Activated gamma-delta T cell treated with Interleukin-2 at 50 U/mL for 16 hours (primary cell): ENCODE results near the gene GZF1.

Source experiments
- DNase-seq: peaks from one replicate; pipeline ENCODE4 v3.0.0-alpha.2; 2020

GZF1 gene

DNA sequence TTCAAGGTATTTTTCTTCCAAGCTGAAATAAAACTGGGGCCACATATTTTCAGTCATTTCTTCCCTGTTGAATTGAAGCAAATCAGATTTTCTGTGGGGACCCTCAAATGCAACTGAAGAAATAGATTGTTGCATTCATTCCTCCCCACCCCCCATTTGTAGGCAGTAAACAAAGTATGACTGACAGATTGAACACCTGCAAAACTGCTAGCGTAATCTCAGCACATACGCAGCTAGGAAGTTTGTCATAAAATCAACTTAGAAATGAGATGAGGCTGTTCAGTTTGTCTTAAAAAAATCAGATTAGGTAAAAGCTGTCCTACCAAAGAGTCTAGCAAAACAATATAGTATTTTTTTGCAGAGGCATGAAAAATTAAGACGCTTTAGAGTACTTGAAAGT, 8.9 kb downstream of the GZF1 start:
- DNase-seq = no peak

DNA sequence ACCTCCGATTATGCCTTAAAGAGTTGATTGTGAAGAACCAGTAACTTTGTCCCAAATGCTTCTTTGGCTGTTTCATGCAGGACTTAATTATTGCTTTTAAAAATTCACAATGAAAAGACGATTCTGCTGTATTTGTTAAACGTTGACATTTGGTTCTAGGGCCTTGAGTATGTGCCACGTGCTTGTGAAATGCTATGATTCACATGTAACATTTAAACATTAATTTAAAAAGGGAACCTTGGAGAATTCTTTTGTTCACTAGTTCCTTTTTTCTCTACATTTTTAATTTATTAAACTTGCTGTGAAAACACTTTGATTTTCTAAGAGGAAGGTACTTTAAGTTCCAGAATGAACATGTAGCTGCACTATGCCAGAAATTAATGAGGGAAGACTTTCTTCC, 9.5 kb downstream of the GZF1 start:
- no peak for DNase-seq

DNA sequence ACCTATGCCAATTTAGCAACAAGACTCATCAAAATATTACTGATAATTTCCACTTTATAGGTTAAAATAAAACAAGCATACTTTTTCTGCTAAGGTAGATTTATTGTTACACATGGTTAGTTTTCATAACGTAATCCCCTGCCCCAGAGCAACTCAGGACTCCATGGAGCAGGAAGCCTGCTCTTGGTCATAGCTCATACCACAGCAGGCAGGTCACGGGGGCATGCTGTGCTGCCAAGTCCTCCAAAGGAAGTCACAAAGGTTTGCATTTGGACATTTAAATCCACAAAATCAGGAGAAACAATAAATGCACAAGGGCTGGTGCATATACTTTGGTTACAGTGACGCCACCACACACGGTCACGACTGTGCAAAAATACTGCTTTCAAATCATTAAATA, 12.5 kb downstream of the GZF1 start:
- DNase-seq = no peak

DNA sequence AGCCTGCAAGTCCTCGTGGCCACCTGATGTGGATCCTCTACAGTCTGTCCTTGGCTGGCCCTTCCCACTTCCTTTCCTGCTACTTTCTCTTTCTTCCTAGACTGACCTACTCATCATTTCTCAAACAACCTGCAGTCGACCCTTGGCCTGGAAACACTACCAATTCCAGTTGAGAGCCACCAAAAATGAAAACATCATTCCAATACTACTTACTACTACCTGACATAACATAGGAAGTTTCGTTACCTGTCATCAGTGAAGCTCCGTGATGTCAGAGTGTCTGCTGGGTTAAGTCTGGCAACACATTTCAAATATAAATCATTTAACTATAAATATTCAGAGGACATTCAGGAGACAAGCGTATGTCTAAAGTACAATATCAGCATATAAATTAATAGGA, 13.8 kb downstream of the GZF1 start:
- no peak for DNase-seq

DNA sequence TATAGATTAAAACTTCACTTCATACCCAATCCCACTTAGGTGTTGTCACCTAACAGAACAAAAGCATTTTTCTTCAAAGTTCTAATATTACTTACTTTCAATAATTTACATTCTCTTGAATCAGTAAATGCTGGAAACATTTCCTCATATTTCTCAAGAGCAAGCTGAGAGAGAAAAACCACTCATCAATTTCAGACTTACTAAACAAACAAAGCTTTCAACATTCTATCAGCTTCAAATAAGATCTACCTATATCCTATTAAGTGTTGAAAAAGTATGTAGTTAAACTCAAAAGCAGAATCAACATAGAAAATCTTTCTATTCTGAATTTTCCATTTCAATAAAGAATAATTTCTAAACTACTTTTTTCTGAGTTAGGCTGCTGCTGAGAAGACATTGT, 17.8 kb downstream of the GZF1 start:
- DNase-seq = no peak

DNA sequence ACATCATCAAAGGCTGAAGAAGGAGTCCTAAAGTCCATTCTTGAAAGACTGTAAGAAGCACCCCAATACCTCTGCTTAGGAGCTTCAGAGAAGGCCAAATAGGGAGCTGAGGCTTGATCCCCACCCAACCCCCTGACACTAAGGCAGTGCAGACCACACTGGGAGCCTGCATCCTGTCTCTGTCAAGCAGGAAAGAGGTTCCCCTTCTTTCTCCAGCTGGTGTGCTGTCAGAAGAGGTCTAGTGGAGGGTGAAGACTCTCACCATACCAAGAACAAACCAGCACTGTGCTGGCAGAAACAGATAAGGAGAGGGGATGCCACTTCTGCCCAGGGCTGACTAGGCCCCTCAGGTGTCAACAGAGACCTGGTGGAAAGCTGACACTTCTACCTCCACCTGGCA, 19.9 kb downstream of the GZF1 start:
- no peak for DNase-seq

DNA sequence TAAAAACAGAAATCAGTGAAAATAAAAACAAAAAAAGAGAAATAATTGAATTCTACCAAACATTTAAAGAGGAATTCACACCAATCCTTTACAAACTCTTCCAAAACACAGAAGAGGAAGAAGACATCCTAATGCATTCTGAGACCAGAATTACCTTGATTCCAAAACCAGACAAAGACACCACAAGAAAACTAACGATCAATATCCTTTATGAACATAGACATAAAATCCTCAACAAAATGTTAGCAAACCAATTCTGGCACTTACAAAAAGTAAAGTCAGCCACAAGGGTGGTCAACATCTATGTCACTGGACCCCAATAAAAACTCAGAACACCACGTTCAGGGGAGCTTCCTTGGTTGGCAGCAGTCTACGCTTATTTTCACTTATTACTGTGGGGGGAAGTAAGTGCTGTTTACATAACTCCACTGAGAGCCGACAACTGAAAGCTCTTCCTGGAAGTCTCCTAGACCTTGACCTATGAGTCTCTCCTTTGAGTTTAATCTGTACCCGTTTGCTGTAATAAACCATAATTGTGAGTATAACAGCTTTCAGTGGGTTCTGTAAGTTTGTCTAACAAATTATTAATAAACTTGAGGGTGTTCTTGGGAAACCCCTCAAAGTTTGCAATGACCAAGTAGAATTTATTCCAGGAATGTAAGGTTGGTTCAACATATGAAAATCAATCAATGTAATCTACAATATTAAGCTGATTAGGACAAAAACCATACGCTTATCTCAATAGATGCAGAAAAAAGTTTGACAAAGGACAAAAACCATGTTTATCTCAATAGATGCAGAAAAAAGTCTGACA, 24.5 kb downstream of the GZF1 start:
- no peak for DNase-seq

DNA sequence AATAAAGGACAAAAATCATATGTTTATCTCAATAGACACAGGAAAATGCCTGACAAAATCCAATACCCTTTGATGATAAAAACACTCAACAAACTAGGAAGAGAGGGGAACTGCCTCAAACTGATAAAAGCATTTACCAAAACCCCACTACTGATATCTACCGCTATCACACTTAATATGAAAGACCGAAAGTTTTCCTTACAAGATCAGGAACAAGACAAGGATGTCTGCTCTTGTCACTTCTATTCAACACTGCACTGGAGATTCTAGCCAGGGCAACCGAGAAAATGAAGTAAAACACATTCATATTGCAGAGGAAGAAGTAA, 25.1 kb downstream of the GZF1 start:
- DNase-seq = no peak

DNA sequence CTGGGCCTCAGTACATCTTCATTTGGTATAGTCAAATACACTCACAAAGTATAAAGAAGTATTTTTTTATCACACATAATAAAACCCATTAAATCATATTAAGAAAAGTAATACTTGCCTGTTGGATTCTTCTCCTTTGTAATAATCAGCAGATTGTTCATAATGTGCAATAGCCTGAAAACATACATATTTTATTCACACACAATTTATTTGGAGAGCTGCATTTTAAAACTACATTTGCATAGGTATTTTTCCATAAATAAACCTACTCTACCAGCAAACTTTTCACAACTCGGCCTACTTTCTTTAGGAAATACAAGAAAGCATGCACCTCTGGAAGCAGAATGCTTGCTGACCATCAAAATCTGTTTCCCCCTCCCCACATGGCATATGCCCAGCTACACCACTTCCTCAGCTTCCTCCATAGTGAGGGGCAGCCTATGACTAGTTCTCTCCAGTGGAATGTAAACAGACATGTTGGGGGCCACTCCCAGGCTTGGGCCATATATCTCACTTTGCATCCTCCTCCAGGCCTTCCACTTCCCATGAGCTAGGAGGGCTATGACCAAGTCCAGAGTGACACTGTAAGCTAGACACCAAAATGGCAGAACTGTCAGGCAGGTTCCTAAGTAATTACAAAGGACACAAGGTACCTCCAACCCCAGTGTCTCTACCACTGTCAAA, 28.3 kb downstream of the GZF1 start:
- DNase-seq = no peak

DNA sequence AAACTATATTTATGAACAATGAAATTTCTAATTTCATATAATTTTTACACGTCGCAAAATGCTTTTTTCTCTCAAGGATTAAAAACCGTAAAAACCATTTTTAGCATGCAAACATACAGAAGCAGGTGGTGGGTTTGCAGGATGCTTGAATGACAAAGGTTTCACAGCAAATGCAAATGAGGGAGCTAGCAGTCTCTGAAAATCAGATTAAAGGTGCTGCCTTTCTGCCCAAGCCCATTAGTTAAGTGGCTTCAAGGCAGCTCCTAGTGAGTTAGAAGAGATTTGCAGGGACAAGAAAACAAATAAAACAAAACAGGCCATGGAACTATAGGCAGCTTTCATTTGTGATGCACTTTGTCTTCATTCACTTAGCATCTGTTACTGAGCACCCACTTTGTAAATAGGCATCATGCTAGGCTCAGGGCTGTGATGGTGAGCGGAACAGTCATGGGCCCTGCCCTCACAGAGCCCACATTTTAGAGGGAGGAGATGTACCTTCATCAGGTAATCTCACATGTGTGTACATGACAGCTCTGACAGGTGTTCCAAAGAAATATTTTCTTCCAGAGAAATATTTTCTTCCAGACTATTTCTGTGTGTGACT, 29.8 kb downstream of the GZF1 start:
- DNase-seq = no peak

DNA sequence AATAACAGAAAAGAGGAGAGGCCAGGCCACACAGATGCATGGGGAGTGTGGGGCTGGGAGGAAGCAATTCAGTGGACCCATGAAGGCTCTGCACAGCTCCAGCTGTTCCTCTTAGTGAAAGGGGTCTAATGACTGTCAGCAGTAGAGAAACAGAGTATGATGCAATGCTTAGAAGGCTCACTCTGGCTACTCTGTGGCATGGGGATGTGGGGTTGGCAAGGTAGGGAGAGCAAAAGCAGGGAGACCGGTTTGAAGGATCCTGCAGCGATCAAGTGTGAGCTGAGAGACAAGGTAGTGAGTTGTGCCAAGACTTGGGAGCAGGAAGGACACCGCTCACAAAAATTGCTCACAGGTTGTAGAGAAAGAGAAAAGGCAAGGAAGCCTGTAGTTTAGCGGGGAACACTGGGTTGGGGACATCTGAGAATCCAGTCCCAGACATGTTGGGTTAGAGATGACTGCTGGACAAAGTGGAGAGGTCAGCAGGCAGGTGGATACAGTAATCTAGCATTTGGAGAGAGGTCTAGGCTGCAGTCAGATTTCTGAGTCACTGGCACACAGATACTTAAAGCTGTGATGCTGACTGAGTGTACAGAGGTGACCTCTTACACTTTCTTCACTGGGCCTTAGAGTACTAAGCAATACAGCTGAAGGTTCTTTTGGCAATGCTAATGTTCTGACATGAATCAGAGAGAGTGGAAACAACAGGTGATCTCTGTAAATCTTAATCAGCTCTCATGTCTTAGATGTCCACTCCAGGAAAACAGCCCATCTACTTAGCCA, 32.2 kb downstream of the GZF1 start:
- DNase-seq = no peak

DNA sequence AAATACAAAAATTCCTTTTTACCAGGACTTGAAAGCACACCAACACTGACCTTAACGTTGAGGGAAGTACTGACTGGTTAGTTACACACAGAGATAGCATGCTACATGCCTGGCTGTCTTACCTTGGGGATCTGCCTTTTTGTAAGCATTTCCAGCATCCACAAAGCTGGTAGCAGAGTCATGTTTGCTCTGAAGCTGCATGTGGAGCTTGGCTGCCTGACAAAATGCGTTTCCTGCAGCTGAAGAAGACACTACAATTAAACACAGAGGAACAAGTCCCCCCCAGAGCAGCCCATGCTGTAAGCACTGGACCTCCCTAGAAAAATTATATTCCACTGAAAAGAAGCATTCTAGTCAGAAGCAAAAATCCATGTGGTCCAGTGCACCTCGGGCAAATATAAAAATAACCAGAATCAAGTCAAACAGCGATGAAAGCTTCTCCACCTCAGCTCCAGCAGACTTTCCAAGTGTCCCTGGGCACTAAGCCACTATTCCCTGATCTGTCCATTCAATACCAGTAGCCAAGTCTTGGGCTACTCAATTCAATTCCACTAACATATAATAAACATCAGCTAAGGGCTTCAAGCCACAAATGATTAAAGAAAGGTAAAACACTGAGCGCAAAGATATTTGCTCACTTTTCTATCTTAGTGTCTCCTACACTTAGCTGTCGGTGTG, 35.1 kb downstream of the GZF1 start:
- no peak for DNase-seq

DNA sequence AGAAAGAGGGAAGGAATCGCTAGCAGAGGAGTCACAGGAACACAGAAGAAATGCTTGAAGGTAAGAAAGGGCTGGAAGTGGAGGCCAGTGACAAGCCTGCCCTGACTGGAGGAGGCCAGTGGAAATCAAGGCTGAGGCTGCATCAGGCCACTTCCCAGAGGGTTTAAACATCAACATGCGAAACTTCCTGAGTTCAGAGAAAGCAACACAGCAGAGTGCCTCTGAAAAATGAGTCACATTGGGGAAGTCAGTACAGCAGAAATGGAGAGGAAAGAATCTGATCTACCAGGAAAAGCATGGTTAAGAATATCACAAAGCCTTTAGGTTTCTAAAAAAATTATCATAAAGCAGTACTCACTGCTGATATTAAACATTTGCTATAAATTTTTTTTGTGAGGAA, 36.0 kb downstream of the GZF1 start:
- no peak for DNase-seq

DNA sequence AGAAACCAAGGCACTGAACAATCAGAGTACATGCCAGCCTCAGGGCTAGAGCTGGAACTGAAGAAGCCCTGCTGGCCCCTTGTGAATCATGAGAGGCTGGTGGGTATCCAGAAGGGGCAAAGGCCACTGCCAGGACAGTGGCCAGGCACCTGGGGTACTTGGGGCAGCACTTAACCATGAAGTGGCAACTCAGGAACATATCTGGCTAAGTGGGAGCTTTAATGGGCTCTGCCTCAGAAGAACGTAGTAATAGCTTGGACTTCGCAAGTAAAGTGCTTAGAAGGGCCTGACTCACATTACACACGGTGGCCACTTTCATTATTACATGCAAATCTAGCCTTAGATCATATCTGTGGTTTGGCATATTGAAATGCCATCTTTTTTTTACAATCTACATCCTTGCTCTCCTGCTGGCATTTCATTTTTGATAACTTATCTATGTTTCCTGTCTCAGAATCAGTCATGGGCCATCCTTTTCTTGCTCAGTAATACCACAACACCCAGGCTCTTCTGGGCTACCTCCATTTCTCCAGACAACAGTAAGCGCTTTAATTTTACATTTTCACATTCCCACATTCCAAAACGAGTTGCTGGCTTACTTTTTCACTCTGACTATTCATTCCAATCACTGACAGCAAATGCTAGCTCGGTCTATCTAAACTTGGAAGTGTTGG, 37.7 kb downstream of the GZF1 start:
- DNase-seq = no peak

DNA sequence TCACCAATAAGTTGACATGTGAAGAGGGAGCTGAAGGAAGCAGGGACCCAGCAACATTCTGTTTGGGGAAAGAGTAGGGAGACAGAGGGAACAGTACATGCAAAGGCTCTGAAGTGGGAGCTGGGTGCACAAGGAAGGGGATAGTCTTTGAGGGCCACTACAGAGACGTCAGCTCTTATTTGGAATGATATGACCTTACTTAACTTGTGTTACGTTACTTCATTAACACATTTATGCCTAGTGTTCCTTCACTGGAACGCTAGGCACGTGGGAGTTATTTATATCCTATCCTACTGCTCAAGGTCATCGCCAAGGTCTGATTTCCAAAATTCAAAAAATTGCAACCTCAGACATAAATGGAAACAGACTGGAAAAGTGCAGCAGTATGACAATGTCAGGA, 39.1 kb downstream of the GZF1 start:
- no peak for DNase-seq

DNA sequence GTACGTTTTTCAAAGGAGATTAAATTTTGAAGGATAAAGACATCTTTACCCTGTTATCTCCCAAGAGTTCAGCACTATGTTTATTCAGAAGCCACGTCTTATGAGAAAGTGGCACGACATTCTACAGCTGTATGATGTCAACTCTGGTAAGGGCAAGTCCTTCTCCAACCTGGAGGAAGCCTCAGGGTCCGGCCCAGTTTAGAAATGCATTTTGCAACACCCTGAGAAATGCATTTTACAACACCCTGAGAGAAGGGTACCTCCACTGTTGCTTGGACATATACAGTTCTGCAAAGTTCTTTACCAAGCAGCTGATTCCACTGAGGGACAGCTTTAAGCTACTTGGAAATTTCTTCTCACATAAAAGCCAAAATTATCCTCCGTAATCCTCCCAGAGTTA, 41.8 kb downstream of the GZF1 start:
- DNase-seq = no peak

DNA sequence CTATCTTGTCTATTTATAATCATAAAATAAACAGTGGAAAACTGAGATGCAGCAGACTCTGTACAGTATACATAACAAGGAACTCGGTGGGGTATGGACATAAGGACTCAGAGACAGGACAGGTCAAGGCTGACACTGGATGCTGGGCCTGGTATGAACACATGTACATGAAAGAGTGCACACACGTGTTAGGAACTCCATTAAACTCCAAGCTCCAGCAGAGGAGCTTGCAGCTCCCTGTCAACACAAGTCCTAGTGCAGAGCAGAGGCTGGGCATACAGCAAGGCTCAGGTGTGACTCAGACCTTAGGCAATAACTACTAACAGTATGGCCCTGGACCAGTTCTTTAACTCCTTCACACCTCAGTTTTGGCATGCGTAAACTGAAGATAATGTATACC, 42.2 kb downstream of the GZF1 start:
- no peak for DNase-seq

DNA sequence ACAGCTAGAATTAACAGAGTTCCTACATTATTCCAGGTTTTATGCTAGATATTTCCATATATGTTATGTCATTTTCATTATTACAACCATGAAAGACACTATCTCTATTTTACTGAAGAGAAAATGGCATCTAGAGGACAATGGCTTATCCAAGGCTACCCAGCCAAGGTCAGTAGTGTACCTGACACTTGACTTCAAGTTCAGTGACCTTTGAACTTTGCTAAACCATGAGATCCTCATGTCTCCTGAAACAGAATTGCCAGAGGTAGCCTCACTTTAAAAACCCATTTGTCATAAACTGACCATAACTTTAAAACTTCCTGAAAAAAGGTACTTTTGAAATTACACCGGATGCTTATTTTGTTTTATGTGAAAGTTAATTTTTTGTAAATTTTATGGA, 44.9 kb downstream of the GZF1 start:
- no peak for DNase-seq

DNA sequence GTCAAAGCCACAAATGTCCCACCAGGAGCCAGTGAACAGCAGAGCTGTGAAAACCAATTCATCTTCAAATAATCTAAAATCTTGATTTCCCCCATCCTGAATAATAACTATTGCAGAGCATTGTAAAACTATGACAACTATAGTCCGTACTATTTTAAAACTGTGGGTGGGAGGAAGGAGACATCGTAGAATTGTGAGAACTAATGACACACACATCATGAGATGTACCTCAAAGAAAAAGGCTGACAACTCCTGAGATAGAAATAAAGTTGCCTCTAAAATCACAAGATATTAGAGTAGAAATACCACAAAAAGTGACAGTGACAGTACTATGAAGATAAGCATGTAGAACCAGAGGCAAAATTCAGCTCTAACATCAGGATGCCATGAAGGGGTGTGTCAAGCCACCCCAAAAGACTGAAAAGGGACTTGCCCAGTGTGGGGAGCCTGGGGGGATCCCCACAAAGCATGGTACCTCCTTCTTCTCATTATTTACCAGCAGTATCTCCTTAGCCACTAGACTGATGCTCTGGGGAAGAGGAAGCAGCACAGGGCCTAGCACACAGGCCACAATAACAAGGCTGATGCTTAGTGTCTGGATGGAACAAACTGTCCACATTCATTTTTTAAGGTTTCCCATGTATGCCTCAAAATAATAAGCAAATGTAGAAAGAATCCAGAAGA, 45.9 kb downstream of the GZF1 start:
- DNase-seq = no peak

DNA sequence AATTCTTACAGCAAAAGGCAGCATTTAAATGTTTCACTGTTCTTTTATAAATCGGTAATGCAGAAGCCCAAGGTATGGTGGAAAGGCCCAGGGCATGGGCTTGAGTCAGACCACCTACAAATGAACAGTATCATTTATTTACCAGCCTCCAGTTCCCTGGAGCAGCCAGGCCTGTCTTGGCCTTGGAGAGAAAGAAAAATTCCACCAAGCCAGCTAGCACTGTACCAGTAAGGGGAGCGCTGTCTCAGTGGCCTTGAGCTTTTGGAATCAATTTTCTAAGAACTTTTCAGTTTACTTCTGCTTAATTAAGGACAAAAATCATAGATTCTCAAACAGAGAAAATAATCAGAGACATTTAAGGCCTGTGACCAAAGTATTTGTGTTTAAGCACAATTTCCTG, 47.0 kb downstream of the GZF1 start:
- no peak for DNase-seq

DNA sequence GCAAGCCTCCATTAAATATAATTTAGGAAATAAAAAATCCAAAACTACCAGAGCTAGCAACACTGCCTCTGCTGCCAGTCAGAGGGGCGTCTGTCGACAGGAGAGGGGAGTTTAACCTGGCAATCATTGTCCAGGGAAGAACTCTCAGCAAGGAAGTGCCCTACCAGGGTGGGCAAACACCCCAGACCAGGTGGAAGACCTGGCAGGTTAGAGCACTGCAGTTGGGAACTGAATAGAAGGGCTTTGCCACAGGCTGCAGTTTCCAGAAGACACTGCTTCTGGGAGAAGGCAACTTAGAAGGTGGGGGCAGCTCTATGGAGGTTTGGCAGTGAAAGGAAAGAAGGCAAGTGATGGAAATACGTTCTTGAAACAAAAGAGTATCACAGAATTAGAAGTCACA, 47.8 kb downstream of the GZF1 start:
- DNase-seq = no peak
